ENCODE measurements around the gene CDKN2AIP. TPM values are rescaled to one million over a fixed set of nuclear protein-coding genes. Genes with fewer than 3 reads are reported as not detected.

Gene CDKN2AIP
- total and polyA plus RNA-seq, 8 donors: 11.0 to 44.3 (median 22.3) TPM

- DNase-seq: no peak
- 92 to 100% (median 98%) methylated on average over 3 of the region's 3 CpGs for WGBS, 5 donors
- H3K36me3 ChIP-seq: no peaks in the 10 kb centered on the region
- no peaks in the 10 kb centered on the region for H3K9me3 ChIP-seq
- TF ChIP-seq EP300 (IDR thresholded peaks at IDR 0.05) (no peak), POLR2AphosphoS5 (IDR thresholded peaks at IDR 0.05) (no peak), CTCF (IDR thresholded peaks at IDR 0.05) (no peak), POLR2A (IDR thresholded peaks at IDR 0.05) (no peak)
- no peak overlapping the region for H3K4me3 ChIP-seq
- no peak overlapping the region for H3K27ac ChIP-seq
- peaks cover 0 to 12% (median 9%) of the 10 kb centered on the region in 4 donors for H3K4me1 ChIP-seq
- H3K27me3 ChIP-seq: no peaks in the 10 kb centered on the region
- intact Hi-C loops (cut with DNase I; ENCODE audit: low total_unique reads): no loop called here
Observed at GRCh38 chr4:183467246-183467645, 22.8 kb downstream of the CDKN2AIP start.

GRCh38 chr4:183468210-183469095 lies 24.0 kb downstream of the CDKN2AIP start:
- H3K36me3 ChIP-seq: no peaks in the 10 kb centered on the region
- WGBS, 5 donors: 49 to 72% (median 60%) methylated on average over 7 of the region's 7 CpGs
- DNase-seq: no peak
- peaks cover 0 to 15% (median 13%) of the 10 kb centered on the region in 4 donors for H3K4me1 ChIP-seq
- no peak overlapping the region for H3K27ac ChIP-seq
- no peak overlapping the region for H3K4me3 ChIP-seq
- TF ChIP-seq POLR2AphosphoS5 (IDR thresholded peaks at IDR 0.05) (no peak), POLR2A (IDR thresholded peaks at IDR 0.05) (no peak), EP300 (IDR thresholded peaks at IDR 0.05) (no peak)
- intact Hi-C loops (cut with DNase I; ENCODE audit: low total_unique reads): no loop called here
- H3K27me3 ChIP-seq: no peaks in the 10 kb centered on the region
- no peaks in the 10 kb centered on the region for H3K9me3 ChIP-seq

DNA sequence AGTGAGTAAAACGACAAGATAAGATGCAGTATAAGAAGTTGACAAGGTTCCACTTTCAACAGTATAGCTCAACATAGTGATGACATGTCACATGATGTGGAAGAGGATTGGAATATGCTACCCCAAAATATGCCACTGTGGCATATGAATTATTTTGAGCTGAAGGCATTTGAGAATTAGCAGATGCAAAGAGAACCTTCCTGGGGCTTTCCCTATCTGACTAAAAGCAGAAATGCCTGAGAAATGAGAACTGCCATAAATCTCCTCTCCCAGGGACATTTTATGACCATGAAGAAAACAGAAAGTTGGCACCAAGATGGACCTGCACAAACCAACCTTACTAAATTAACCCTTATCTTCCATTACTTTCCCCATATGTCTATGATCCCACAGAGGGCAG lies 24.8 kb downstream of the CDKN2AIP start:
- Histone ChIP-seq H3K27ac (no peak overlapping the region), H3K9me3 (no peaks in the 10 kb centered on the region), H3K27me3 (no peaks in the 10 kb centered on the region), H3K36me3 (no peaks in the 10 kb centered on the region), H3K4me3 (no peak overlapping the region), H3K4me1 (peaks cover 0 to 15% (median 13%) of the 10 kb centered on the region in 4 donors)
- intact Hi-C loops (cut with DNase I; ENCODE audit: low total_unique reads): no loop called here
- TF ChIP-seq POLR2AphosphoS5 (IDR thresholded peaks at IDR 0.05) (no peak), EP300 (IDR thresholded peaks at IDR 0.05) (no peak), CTCF (IDR thresholded peaks at IDR 0.05) (no peak), POLR2A (IDR thresholded peaks at IDR 0.05) (no peak)
- no peak for DNase-seq
- 79 to 90% (median 88%) methylated on average over 1 of the region's 1 CpG for WGBS, 5 donors

- Histone ChIP-seq H3K4me3 (no peak overlapping the region), H3K27ac (no peak overlapping the region), H3K36me3 (no peaks in the 10 kb centered on the region), H3K9me3 (no peaks in the 10 kb centered on the region), H3K4me1 (peaks cover 0 to 15% (median 13%) of the 10 kb centered on the region in 4 donors), H3K27me3 (no peaks in the 10 kb centered on the region)
- intact Hi-C loops (cut with DNase I; ENCODE audit: low total_unique reads): loop anchor here (10.0 kb wide), 1 partner anchor 135 kb away; no protein-coding TSS in a partner anchor
- 75 to 90% (median 82%) methylated on average over 2 of the region's 2 CpGs for WGBS, 5 donors
- TF ChIP-seq EP300 (IDR thresholded peaks at IDR 0.05) (no peak), CTCF (IDR thresholded peaks at IDR 0.05) (no peak), POLR2AphosphoS5 (IDR thresholded peaks at IDR 0.05) (no peak), POLR2A (IDR thresholded peaks at IDR 0.05) (no peak)
- no peak for DNase-seq
Observed at GRCh38 chr4:183469936-183470335, 25.5 kb downstream of the CDKN2AIP start.

Data from stomach (tissue), 9 donors.